Neuronal stem cell (in vitro differentiated cells): ENCODE results near the gene HHIPL1.

Source experiments
- DNase-seq: peaks from one replicate; pipeline ENCODE4 v3.0.0-alpha.2; 2013; ENCODE audit warnings: low spot score
- H2AFZ ChIP-seq: one replicate; pipeline ENCODE4 v1.6.1; 2013; ENCODE audit warnings: mild to moderate bottlenecking, low read length, inconsistent platforms
- H2AK5ac ChIP-seq: 2 replicates; pipeline ENCODE4 v1.6.1; 2013; ENCODE audit warnings: low read depth, mild to moderate bottlenecking, inconsistent platforms, low read length, moderate library complexity, mixed read lengths
- H2BK120ac ChIP-seq: 2 replicates; pipeline ENCODE4 v1.6.1; 2013; ENCODE audit warnings: low read depth, mild to moderate bottlenecking, inconsistent platforms, low read length, moderate library complexity, mixed read lengths
- H2BK12ac ChIP-seq: one replicate; pipeline ENCODE4 v1.6.1; 2013; ENCODE audit warnings: low read length, inconsistent platforms
- H2BK15ac ChIP-seq: 2 replicates; pipeline ENCODE4 v1.6.1; 2013; ENCODE audit warnings: mild to moderate bottlenecking, low read length, inconsistent platforms, mixed read lengths
- H2BK5ac ChIP-seq: one replicate; pipeline ENCODE4 v1.6.1; 2013; ENCODE audit warnings: inconsistent platforms, mild to moderate bottlenecking, low read length, moderate library complexity
- H3K14ac ChIP-seq: one replicate; pipeline ENCODE4 v1.6.1; 2013; ENCODE audit warnings: low read length, inconsistent platforms
- H3K18ac ChIP-seq: 2 replicates; pipeline ENCODE4 v1.6.1; 2013; ENCODE audit warnings: low read length, inconsistent platforms
- H3K23ac ChIP-seq: 2 replicates; pipeline ENCODE4 v1.6.1; 2013; ENCODE audit warnings: low read depth, mild to moderate bottlenecking, mixed read lengths, low read length, inconsistent platforms; ENCODE audit not compliant: poor library complexity
- H3K27ac ChIP-seq: replicated peaks from 3 replicates; pipeline ENCODE4 v1.5.1; 2013; ENCODE audit warnings: low read length, inconsistent platforms
- H3K27me3 ChIP-seq, 3 experiments: 2 replicates each; pipeline ENCODE4 v1.6.1; 2013; ENCODE audit warnings: low read length in 3 of 3, mild to moderate bottlenecking in 2 of 3, inconsistent platforms in 1 of 3, low read depth in 1 of 3, mixed read lengths in 1 of 3, moderate library complexity in 1 of 3; ENCODE audit not compliant: control insufficient read depth in 3 of 3, insufficient read depth in 3 of 3
- H3K36me3 ChIP-seq, 2 donors: replicated peaks in 1 of 2; 2 replicates each; pipeline ENCODE4 v1.6.1; 2013; ENCODE audit warnings: low read length in 2 of 2; ENCODE audit not compliant: control insufficient read depth in 2 of 2, insufficient read depth in 2 of 2
- H3K4ac ChIP-seq: 2 replicates; pipeline ENCODE4 v1.6.1; 2013; ENCODE audit warnings: inconsistent platforms, mild to moderate bottlenecking, low read length, moderate library complexity
- H3K4me1 ChIP-seq, 2 donors: 1 replicate in 1 of 2; 2 replicates in 1 of 2; pipeline ENCODE4 v1.6.1; 2013; ENCODE audit warnings: low read length in 2 of 2, low read depth in 1 of 2; ENCODE audit not compliant: control insufficient read depth in 2 of 2, insufficient read depth in 1 of 2
- H3K4me2 ChIP-seq: one replicate; pipeline ENCODE4 v1.6.1; 2013; ENCODE audit warnings: mild to moderate bottlenecking, low read length, inconsistent platforms; ENCODE audit not compliant: insufficient read depth, poor library complexity, severe bottlenecking
- H3K4me3 ChIP-seq, 2 donors: 2 replicates each; pipeline ENCODE4 v1.5.1; 2013; ENCODE audit warnings: low read length in 2 of 2, mild to moderate bottlenecking in 2 of 2, inconsistent platforms in 1 of 2, moderate library complexity in 1 of 2
- H3K79me1 ChIP-seq: one replicate; pipeline ENCODE4 v1.6.1; 2013; ENCODE audit warnings: low read depth, mild to moderate bottlenecking, inconsistent platforms, low read length, moderate library complexity
- H3K9ac ChIP-seq: one replicate; pipeline ENCODE4 v1.6.1; 2013; ENCODE audit warnings: mild to moderate bottlenecking, low read depth, low read length, inconsistent platforms; ENCODE audit not compliant: poor library complexity
- H3K9me3 ChIP-seq, 2 donors: replicated peaks in 1 of 2; 2 replicates each; pipeline versions ENCODE3 to v1.6.1; 2013; ENCODE audit warnings: low read length in 2 of 2, mild to moderate bottlenecking in 2 of 2, inconsistent platforms in 1 of 2, low read depth in 1 of 2, mixed read lengths in 1 of 2, moderate library complexity in 1 of 2; ENCODE audit not compliant: control insufficient read depth in 2 of 2, insufficient read depth in 1 of 2
- H4K8ac ChIP-seq: one replicate; pipeline ENCODE4 v1.6.1; 2013; ENCODE audit warnings: low read depth, mild to moderate bottlenecking, inconsistent platforms, low read length, moderate library complexity
- H4K91ac ChIP-seq: one replicate; pipeline ENCODE4 v1.6.1; 2013; ENCODE audit warnings: low read length, low read depth, mild to moderate bottlenecking, inconsistent platforms; ENCODE audit not compliant: poor library complexity
- WGBS, 2 donors: extraction: QIAGEN DNeasy Blood & Tissue Kit; methylation state at CpG; one replicate each; pipeline ENCODE4 v1.1.7; 2013; ENCODE audit warnings: missing lambda C conversion rate in 2 of 2, mixed read lengths in 1 of 2; ENCODE audit not compliant: insufficient read length in 2 of 2, insufficient replicate concordance in 1 of 2; ENCODE audit errors: extremely low coverage in 2 of 2; 5-methylcytosine and 5-hydroxymethylcytosine counted together

Gene HHIPL1

GRCh38 chr14:99648027-99648784, 3.3 kb downstream of the HHIPL1 start:
- Histone ChIP-seq H2BK5ac (no peak overlapping the region), H3K18ac (no peak overlapping the region), H2BK12ac (no peak overlapping the region), H3K4me2 (no peak overlapping the region), H3K9ac (no peak overlapping the region), H3K27ac (no peak overlapping the region), H3K27me3 (peaks cover 0 to 20% (median 0%) of the 10 kb centered on the region in 3 experiments), H3K4me1 (peaks cover 5 to 13% of the 10 kb centered on the region in 2 donors), H2BK120ac (no peak overlapping the region), H3K79me1 (peaks cover 3% of the 10 kb centered on the region), H4K8ac (no peak overlapping the region), H3K14ac (no peak overlapping the region), H3K4me3 (no peak overlapping the region), H3K36me3 (no peaks in the 10 kb centered on the region), H3K4ac (no peak overlapping the region), H3K23ac (no peak overlapping the region), H2AK5ac (no peak overlapping the region), H3K9me3 (no peaks in the 10 kb centered on the region), H4K91ac (no peak overlapping the region), H2BK15ac (no peak overlapping the region), H2AFZ (no peak overlapping the region)
- WGBS, 2 donors = no CpG with 5 or more reads among the region's 8 CpGs
- no peak for DNase-seq

- Histone ChIP-seq H3K79me1 (peaks cover 3% of the 10 kb centered on the region), H4K8ac (no peak overlapping the region), H2BK120ac (no peak overlapping the region), H2BK12ac (no peak overlapping the region), H3K27me3 (peaks cover 0 to 20% (median 0%) of the 10 kb centered on the region in 3 experiments), H3K36me3 (no peaks in the 10 kb centered on the region), H3K4ac (no peak overlapping the region), H3K9me3 (no peaks in the 10 kb centered on the region), H3K9ac (no peak overlapping the region), H3K23ac (no peak overlapping the region), H3K18ac (peak overlapping the region; percentile 21), H3K4me2 (no peak overlapping the region), H3K14ac (peak overlapping the region; percentile 75), H2AFZ (no peak overlapping the region), H2BK5ac (no peak overlapping the region), H3K27ac (no peak overlapping the region), H2BK15ac (peak overlapping the region; percentile 26), H3K4me1 (peaks cover 5 to 14% of the 10 kb centered on the region in 2 donors), H3K4me3 (no peak overlapping the region), H2AK5ac (peak overlapping the region; percentile 2), H4K91ac (no peak overlapping the region)
- WGBS, 2 donors = no CpG with 5 or more reads among the region's 8 CpGs
- DNase-seq = no peak
Observed at GRCh38 chr14:99649219-99649618, 4.3 kb downstream of the HHIPL1 start.

GRCh38 chr14:99649643-99650042, 4.7 kb downstream of the HHIPL1 start:
- Histone ChIP-seq H2AFZ (no peak overlapping the region), H2BK12ac (peak overlapping the region; percentile 82), H3K4me1 (peaks cover 4 to 13% of the 10 kb centered on the region in 2 donors), H3K23ac (peak overlapping the region; percentile 66), H3K4ac (no peak overlapping the region), H2BK15ac (no peak overlapping the region), H3K18ac (peak overlapping the region; percentile 75), H2BK5ac (no peak overlapping the region), H3K9ac (no peak overlapping the region), H3K4me2 (no peak overlapping the region), H4K91ac (no peak overlapping the region), H3K9me3 (no peaks in the 10 kb centered on the region), H2BK120ac (no peak overlapping the region), H3K14ac (peak overlapping the region; percentile 22), H3K79me1 (peaks cover 3% of the 10 kb centered on the region), H3K27me3 (peaks cover 0 to 17% (median 0%) of the 10 kb centered on the region in 3 experiments), H4K8ac (no peak overlapping the region), H2AK5ac (peak overlapping the region; percentile 66), H3K4me3 (no peak overlapping the region), H3K27ac (no peak overlapping the region), H3K36me3 (no peaks in the 10 kb centered on the region)
- no CpG with 5 or more reads among the region's 8 CpGs for WGBS, 2 donors
- no peak for DNase-seq

GRCh38 chr14:99650189-99650588, 5.3 kb downstream of the HHIPL1 start:
- Histone ChIP-seq H3K14ac (peak overlapping the region; percentile 22), H3K36me3 (no peaks in the 10 kb centered on the region), H3K4me1 (peaks cover 4 to 10% of the 10 kb centered on the region in 2 donors), H3K9ac (no peak overlapping the region), H3K4me2 (no peak overlapping the region), H3K79me1 (peaks cover 3% of the 10 kb centered on the region), H2AK5ac (peak overlapping the region; percentile 66), H3K4ac (no peak overlapping the region), H2BK120ac (no peak overlapping the region), H3K9me3 (no peaks in the 10 kb centered on the region), H2BK15ac (no peak overlapping the region), H2BK5ac (no peak overlapping the region), H4K8ac (no peak overlapping the region), H3K18ac (peak overlapping the region; percentile 76), H2BK12ac (peak overlapping the region; percentile 82), H4K91ac (no peak overlapping the region), H3K27me3 (peaks cover 0 to 12% (median 0%) of the 10 kb centered on the region in 3 experiments), H3K4me3 (no peak overlapping the region), H2AFZ (no peak overlapping the region), H3K27ac (no peak overlapping the region), H3K23ac (peak overlapping the region; percentile 66)
- no CpG with 5 or more reads among the region's 9 CpGs for WGBS, 2 donors
- DNase-seq = no peak
